GM23248 (cell line): ENCODE results near the gene CACNA2D2.

Experiments used
- EZH2 ChIP-seq: fragments of 200-600 bp; sonication (generic); IDR thresholded peaks from 2 replicates; pipeline ENCODE4 v1.6.1; 2018; ENCODE audit warnings: antibody characterized with exemption, mild to moderate bottlenecking; ENCODE audit not compliant: insufficient read depth, poor library complexity, severe bottlenecking
- EZH2phosphoT487 ChIP-seq: fragments of 200-600 bp; sonication (generic); IDR thresholded peaks from 2 replicates; pipeline ENCODE4 v1.6.1; 2018; ENCODE audit warnings: antibody characterized with exemption, moderate library complexity, mild to moderate bottlenecking, low read depth; ENCODE audit not compliant: insufficient read depth

DNA sequence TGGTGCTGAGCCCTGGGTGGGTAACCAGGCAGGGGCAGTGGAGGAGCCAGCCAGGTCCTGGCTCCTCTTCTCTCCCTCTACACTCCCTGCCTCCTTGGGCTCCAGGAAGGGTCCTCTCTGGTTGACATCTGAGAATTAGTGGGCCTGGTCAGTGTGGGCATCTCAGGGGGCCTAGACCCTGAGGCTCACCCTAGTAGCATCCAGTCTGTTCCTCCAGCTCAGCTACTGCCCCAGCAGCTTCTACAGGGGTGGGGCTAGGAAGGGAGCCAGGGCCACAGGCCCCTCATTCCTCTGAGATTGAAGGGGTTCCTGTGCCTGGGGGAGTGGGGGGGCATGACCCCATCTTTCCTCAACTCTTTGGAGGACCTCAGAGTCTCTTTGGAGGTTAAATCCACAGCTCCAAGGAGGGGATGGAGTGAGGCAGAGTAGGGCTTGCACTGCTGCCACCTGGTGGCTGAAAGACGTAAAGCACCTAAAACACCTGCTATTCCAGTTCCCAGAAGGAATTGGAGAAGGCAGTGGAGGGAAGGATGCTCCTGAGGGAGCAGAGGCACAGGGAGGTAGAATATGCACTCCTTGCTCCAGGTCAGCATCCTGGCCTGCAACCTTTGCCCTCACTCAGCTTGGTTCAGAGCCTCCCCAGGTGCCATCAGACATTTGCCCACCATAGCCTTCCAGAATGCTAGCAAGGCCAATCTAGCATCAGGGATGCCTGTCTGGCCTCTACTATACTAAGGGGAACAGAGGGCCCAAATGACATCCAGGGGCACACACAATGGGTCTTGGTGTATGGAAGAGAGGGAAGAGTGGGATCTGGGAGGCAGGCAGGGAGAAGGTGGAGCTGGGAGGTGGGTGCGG, 39.0 kb upstream of the CACNA2D2 start:
- TF ChIP-seq EZH2phosphoT487 (no peak), EZH2 (no peak)
